Neutrophil (primary cell): ENCODE results near the gene TTC19.

Source experiments
- H3K27ac ChIP-seq: fragments of 200-600 bp; sonication (generic); 2 replicates; pipeline ENCODE4 v1.5.1; 2016; ENCODE audit warnings: mild to moderate bottlenecking, moderate library complexity
- H3K27me3 ChIP-seq: fragments of 200-600 bp; sonication (generic); 2 replicates; pipeline ENCODE4 v1.6.0; 2016; ENCODE audit warnings: mild to moderate bottlenecking
- H3K36me3 ChIP-seq: fragments of 200-600 bp; sonication (generic); 2 replicates; pipeline ENCODE4 v1.5.1; 2017
- H3K4me1 ChIP-seq, 2 experiments: fragments of 200-600 bp in 1 of 2; sonication (generic) in 1 of 2; 1 replicate in 1 of 2; 2 replicates in 1 of 2; pipeline versions ENCODE4 v1.5.1 to v1.6.1; 2013 to 2016; ENCODE audit warnings: low read depth in 1 of 2, low read length in 1 of 2, mild to moderate bottlenecking in 1 of 2, moderate library complexity in 1 of 2; ENCODE audit not compliant: control insufficient read depth in 1 of 2, insufficient read depth in 1 of 2
- H3K4me3 ChIP-seq, 2 experiments: fragments of 200-600 bp in 1 of 2; sonication (generic) in 1 of 2; 1 replicate in 1 of 2; 2 replicates in 1 of 2; pipeline ENCODE4 v1.5.1; 2013 to 2016; ENCODE audit warnings: low read depth in 1 of 2, low read length in 1 of 2, mild to moderate bottlenecking in 1 of 2, moderate library complexity in 1 of 2
- H3K9me3 ChIP-seq: fragments of 200-600 bp; sonication (generic); 2 replicates; pipeline ENCODE4 v1.5.1; 2016
- TF ChIP-seq, protein P1 (sequence below): fragments of 200-600 bp; sonication (generic); IDR thresholded peaks from 2 replicates; pipeline ENCODE4 v1.5.1; 2016; ENCODE audit warnings: antibody characterized with exemption

The TTC19 gene

DNA sequence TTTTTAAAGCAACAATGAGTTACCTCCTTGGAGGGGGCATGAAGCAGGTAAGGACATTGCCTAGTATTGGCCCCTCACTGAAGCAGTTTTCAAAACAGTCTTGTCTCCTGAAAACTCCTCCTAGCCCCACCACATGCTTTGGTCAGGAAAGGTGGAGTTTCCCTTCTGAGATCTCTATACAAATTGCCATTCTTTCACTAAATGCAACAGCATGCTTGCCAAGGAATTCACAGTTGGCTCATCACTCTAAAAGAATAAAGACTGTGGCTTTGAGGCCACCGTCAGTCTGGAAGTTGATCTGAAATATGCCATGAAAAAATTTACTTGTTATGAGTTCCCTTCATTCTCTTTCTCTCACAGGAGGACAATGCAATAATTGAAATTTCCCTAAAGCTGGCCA is 4.2 kb downstream of the TTC19 start:
- no peaks in the 10 kb centered on the region for H3K27me3 ChIP-seq
- TF ChIP-seq, protein P1, sequence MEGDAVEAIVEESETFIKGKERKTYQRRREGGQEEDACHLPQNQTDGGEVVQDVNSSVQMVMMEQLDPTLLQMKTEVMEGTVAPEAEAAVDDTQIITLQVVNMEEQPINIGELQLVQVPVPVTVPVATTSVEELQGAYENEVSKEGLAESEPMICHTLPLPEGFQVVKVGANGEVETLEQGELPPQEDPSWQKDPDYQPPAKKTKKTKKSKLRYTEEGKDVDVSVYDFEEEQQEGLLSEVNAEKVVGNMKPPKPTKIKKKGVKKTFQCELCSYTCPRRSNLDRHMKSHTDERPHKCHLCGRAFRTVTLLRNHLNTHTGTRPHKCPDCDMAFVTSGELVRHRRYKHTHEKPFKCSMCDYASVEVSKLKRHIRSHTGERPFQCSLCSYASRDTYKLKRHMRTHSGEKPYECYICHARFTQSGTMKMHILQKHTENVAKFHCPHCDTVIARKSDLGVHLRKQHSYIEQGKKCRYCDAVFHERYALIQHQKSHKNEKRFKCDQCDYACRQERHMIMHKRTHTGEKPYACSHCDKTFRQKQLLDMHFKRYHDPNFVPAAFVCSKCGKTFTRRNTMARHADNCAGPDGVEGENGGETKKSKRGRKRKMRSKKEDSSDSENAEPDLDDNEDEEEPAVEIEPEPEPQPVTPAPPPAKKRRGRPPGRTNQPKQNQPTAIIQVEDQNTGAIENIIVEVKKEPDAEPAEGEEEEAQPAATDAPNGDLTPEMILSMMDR, result no peak
- H3K27ac ChIP-seq, result no peak overlapping the region
- peaks cover 14 to 15% of the 10 kb centered on the region in 2 experiments for H3K4me1 ChIP-seq
- H3K4me3 ChIP-seq, result no peak overlapping the region
- no peaks in the 10 kb centered on the region for H3K9me3 ChIP-seq
- peaks cover 33% of the 10 kb centered on the region for H3K36me3 ChIP-seq

DNA sequence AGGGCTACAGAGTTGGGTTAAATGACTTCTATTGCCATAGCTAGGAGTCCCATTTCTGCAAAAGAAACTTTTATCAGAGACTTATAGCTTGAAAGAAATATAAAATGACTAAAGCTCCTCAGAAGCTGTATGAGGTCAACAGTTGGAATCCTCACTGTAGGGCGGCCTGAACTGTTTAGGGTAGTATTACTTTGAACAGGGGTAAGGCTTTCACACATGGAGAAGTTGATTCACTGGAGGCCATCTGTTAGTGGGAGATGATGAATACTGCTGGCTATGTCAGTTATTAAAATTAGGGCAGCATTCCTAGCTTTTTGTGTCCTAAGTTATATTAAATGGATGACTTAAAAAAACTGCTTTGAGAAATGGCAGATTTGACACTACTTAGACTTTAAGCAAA is 6.0 kb downstream of the TTC19 start:
- H3K4me1 ChIP-seq, result peaks cover 4% of the 10 kb centered on the region in 2 experiments
- H3K36me3 ChIP-seq, result peaks cover 33% of the 10 kb centered on the region
- TF ChIP-seq, protein P1, result no peak
- no peaks in the 10 kb centered on the region for H3K9me3 ChIP-seq
- H3K4me3 ChIP-seq, result no peak overlapping the region
- no peaks in the 10 kb centered on the region for H3K27me3 ChIP-seq
- no peak overlapping the region for H3K27ac ChIP-seq

DNA sequence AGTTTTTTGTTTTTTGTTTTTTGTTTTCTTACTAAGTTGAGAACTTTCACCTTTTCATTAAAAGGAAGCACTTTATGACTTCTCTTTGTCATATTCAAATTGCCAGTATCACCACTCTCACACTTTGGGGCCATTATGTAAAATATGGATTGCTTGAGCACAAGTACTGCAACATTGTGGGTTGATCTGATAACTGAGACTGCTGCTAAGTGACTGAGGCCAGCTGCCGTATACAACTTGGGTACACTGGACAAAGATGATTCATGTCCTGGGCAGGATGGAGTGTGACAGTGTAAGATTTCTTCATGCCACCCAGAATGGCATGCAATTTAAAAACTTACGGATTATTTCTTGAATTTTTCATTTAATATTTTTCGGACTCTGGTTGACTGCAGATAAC is 7.8 kb downstream of the TTC19 start:
- H3K27ac ChIP-seq, result no peak overlapping the region
- H3K27me3 ChIP-seq, result no peaks in the 10 kb centered on the region
- H3K4me1 ChIP-seq, result no peaks in the 10 kb centered on the region
- H3K4me3 ChIP-seq, result no peak overlapping the region
- peaks cover 33% of the 10 kb centered on the region for H3K36me3 ChIP-seq
- no peaks in the 10 kb centered on the region for H3K9me3 ChIP-seq
- TF ChIP-seq, protein P1, result no peak

DNA sequence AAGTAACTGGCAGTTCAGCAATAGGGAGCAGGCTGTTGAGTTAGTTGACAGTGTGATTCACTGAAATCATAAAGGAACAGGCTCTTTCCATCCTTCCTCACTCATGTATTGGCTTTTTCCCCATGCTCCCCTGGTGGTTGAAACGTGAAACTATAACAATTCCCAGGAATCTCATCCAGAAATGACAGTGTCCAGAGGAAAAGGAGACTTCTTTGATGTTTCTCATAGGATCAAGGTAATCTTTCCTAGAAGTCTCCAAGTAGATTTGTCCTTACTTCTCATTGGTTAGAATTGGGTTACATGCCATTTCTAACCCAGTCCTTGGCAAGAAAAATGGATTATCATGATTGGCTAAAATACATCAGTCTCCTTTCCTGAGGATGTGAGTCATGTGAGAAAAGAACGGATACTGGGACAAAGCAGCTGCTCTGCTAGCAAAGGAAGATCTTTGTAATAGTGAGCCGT is 14.4 kb downstream of the TTC19 start:
- no peaks in the 10 kb centered on the region for H3K4me1 ChIP-seq
- H3K36me3 ChIP-seq, result peaks cover 12% of the 10 kb centered on the region
- H3K27ac ChIP-seq, result no peak overlapping the region
- H3K9me3 ChIP-seq, result no peaks in the 10 kb centered on the region
- H3K27me3 ChIP-seq, result no peaks in the 10 kb centered on the region
- TF ChIP-seq, protein P1, result no peak
- H3K4me3 ChIP-seq, result no peak overlapping the region

DNA sequence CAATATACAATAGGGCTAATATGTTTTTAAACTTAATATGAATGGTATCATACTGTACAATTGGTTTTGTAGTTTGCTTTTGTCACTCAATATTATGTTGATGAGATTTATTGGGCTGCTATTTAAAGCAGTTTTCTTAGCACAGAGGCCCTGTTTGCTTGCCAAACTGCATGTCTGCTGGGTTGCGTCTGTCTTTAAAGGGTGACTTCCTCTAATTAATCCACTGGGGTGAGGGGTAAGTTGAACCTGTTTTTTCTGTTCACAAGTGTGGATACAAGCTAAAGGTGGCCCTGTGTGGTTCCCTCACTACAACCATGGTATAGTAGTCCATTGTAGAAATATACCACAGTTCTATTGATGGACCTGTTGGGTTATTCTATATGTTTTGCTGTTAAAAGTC is 19.7 kb downstream of the TTC19 start:
- no peaks in the 10 kb centered on the region for H3K4me1 ChIP-seq
- peaks cover 24% of the 10 kb centered on the region for H3K36me3 ChIP-seq
- TF ChIP-seq, protein P1, result no peak
- no peaks in the 10 kb centered on the region for H3K27me3 ChIP-seq
- no peak overlapping the region for H3K27ac ChIP-seq
- H3K4me3 ChIP-seq, result no peak overlapping the region
- H3K9me3 ChIP-seq, result no peaks in the 10 kb centered on the region

DNA sequence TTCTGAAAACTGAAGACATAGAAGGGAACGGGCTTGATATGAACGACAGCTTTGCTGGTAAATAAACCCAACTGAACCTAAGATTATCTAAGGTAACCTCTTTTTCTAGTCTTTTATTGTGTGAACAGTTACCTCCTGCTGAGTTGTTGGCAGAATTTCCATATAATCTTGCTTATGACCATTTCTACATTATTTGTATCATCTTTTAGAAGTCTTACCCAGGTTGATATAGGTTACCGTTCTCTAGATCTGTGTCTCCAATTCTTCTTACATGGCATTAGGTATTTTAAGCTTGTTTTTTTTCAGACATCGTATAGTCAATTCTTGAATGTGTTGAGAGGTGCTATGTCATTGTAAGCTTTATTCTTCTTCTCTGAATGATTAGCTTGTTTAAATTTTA is 24.3 kb downstream of the TTC19 start:
- no peak overlapping the region for H3K27ac ChIP-seq
- no peaks in the 10 kb centered on the region for H3K4me1 ChIP-seq
- peaks cover 64% of the 10 kb centered on the region for H3K36me3 ChIP-seq
- no peak overlapping the region for H3K4me3 ChIP-seq
- TF ChIP-seq, protein P1, result no peak
- H3K27me3 ChIP-seq, result no peaks in the 10 kb centered on the region
- H3K9me3 ChIP-seq, result no peaks in the 10 kb centered on the region
